Heart left ventricle (tissue), 16 donors: ENCODE results near the gene PTGDR2. TPM values are rescaled to one million over a fixed set of nuclear protein-coding genes. Genes with fewer than 3 reads are reported as not detected.
"Not testable (repeated sequence)": the region's sequence is repeated elsewhere in the genome, so short reads cannot be mapped to it uniquely, and the experiment has no call there.

Experiments used
- ATAC-seq, 4 donors: fragments of 200-7000 bp; cut with Tn5 transposase; one replicate each; pipeline ENCODE4 v1.9.1; 2020 to 2022; ENCODE audit warnings: moderate library complexity in 4 of 4, mild to moderate bottlenecking in 3 of 4, moderate number of reproducible peaks in 1 of 4
- DNase-seq, 5 donors: peaks; one replicate each; pipeline ENCODE4 v3.0.0-alpha.2; 2020
- H3K27ac ChIP-seq, 12 donors: fragments of 200-600 bp; sonication (generic) in 4 of 12; one replicate each; pipeline versions ENCODE4 v1.5.0 to v1.8.0; 2016 to 2022; ENCODE audit warnings: mild to moderate bottlenecking in 2 of 12
- H3K27me3 ChIP-seq, 9 donors: fragments of 200-600 bp; sonication (generic) in 2 of 9; one replicate each; pipeline versions ENCODE4 v1.5.1 to v1.8.0; 2016 to 2022; ENCODE audit warnings: mild to moderate bottlenecking in 3 of 9
- H3K36me3 ChIP-seq, 9 donors: fragments of 200-600 bp; sonication (generic) in 2 of 9; one replicate each; pipeline versions ENCODE4 v1.5.0 to v1.8.0; 2018 to 2022; ENCODE audit warnings: mild to moderate bottlenecking in 2 of 9
- H3K4me1 ChIP-seq, 12 donors: fragments of 200-600 bp; sonication (generic) in 4 of 12; one replicate each; pipeline versions ENCODE4 v1.5.0 to v1.8.0; 2016 to 2022; ENCODE audit warnings: mild to moderate bottlenecking in 3 of 12
- H3K4me3 ChIP-seq, 12 donors: fragments of 200-600 bp; sonication (generic) in 4 of 12; one replicate each; pipeline versions ENCODE4 v1.5.0 to v1.8.0; 2017 to 2022; ENCODE audit warnings: mild to moderate bottlenecking in 9 of 12, moderate library complexity in 4 of 12
- H3K9me3 ChIP-seq, 12 donors: fragments of 200-600 bp; sonication (generic) in 4 of 12; one replicate each; pipeline versions ENCODE4 v1.5.0 to v1.8.0; 2016 to 2022; ENCODE audit warnings: mild to moderate bottlenecking in 1 of 12
- POLR2A ChIP-seq, 2 donors: fragments of 450-650 bp; IDR thresholded peaks; one replicate each; pipeline ENCODE4 v1.6.1; 2017; ENCODE audit warnings: antibody characterized with exemption in 2 of 2, mild to moderate bottlenecking in 2 of 2, moderate library complexity in 2 of 2
- WGBS, 4 donors: extraction: QIAGEN DNeasy Blood & Tissue Kit in 2 of 4; methylation state at CpG; one replicate each; pipeline versions ENCODE4 v1.1.5 to v1.1.7; 2013 to 2018; 5-methylcytosine and 5-hydroxymethylcytosine counted together
- intact Hi-C, 10 donors: fragments of 100-400 bp; cut with DNase I; formaldehyde crosslinking; loops; one replicate each; pipeline versions ENCODE4 v1.11.1 to v1.14.2; 2022
- polyA plus RNA-seq, 2 donors: library from polyadenylated mRNA; stranded (reverse); fragments of 200-250 nt; gene quantifications; one replicate each; pipeline ENCODE4 v1.2.3, GENCODE V29; 2013
- total RNA-seq, 9 donors: library from RNA; depleted of rRNA in 2 of 9; stranded (reverse); fragments of >200 nt in 2 of 9; fragmentation: NEBNext Ultra II Directional in 3 of 9; extraction: Animal tissue kit (Norgen Biotek cat#: 25700) in 3 of 9; gene quantifications; one replicate each; pipeline versions ENCODE4 v1.1.0 to v1.2.4, GENCODE V29; 2016 to 2023
- TF ChIP-seq, protein P1 (sequence below), 12 donors: fragments of 200-600 bp; sonication (generic) in 4 of 12; IDR thresholded peaks; one replicate each; pipeline versions ENCODE4 v1.5.0 to v1.8.0; 2018 to 2022; ENCODE audit warnings: antibody characterized with exemption in 12 of 12, mild to moderate bottlenecking in 5 of 12
- donor health status: ischemic (EF 13 %, LVEDD 7.1; RV severe dilation, severe dysfunction).
- donor health status: healthy with polysubstance abuse.
- donor health status: DM: no; HTN: yes; CAD: no.
- donor health status: DM: no; HTN: no; CAD: no.
- donor health status: ischemic (EF 25% LVEDD 6.9; RV normal size, moderate dysfunction).
- donor health status: ischemic (EF 25% LVEDD 5.7; RV mildly dilated, moderate dysfunction).
- donor health status: healthy.
- donor health status: DM: yes; HTN: yes; CAD: no.
- donor health status: ischemic (EF 35%, LVEDD 5.7; RV mildly dilated, moderate dysfunction).
- donor health status: nonischemic (EF 11% LVEDD 7.7; RV severe dilation, severe dysfunction).
- donor health status: DM: yes; HTN: yes; CAD: no.
- donor health status: PGD.
- donor health status: ischemic (EF 29% LVEDD 5.4; RV normal size, mild dysfunction).
- donor health status: nonischemic (EF 23%, LVEDD 6.1; RV moderate dilation, normal function).

The PTGDR2 gene
- total and polyA plus RNA-seq, 11 donors = 0.61 to 7.9 (median 1.4) TPM

DNA sequence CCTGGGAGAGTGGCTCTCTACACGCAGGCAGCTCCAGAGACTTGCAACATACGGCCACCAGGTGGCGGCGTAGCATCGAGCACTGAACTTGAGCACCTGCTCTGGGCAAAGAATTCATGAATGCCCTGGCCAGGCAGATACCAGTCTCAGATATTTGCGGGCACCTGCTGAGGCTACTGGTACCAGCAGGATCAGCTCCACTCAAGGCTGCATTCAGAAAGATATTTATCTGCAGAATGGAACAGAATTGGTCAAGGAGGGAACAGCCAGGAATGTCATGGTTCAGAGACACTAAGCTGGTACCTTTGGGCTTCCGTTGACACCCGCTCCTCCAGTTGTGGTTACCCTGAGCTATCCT, 24.6 kb downstream of the PTGDR2 start:
- TF ChIP-seq, protein P1, sequence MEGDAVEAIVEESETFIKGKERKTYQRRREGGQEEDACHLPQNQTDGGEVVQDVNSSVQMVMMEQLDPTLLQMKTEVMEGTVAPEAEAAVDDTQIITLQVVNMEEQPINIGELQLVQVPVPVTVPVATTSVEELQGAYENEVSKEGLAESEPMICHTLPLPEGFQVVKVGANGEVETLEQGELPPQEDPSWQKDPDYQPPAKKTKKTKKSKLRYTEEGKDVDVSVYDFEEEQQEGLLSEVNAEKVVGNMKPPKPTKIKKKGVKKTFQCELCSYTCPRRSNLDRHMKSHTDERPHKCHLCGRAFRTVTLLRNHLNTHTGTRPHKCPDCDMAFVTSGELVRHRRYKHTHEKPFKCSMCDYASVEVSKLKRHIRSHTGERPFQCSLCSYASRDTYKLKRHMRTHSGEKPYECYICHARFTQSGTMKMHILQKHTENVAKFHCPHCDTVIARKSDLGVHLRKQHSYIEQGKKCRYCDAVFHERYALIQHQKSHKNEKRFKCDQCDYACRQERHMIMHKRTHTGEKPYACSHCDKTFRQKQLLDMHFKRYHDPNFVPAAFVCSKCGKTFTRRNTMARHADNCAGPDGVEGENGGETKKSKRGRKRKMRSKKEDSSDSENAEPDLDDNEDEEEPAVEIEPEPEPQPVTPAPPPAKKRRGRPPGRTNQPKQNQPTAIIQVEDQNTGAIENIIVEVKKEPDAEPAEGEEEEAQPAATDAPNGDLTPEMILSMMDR (IDR thresholded peaks at IDR 0.05) = peak; percentile 86 to 97 (median 95)
- TF ChIP-seq POLR2A (IDR thresholded peaks at IDR 0.05) = no peak
- no peaks in the 10 kb centered on the region for H3K27me3 ChIP-seq
- H3K36me3 ChIP-seq = no peaks in the 10 kb centered on the region
- peak; percentile 74 to 89 (median 85) for DNase-seq
- H3K4me1 ChIP-seq = peaks cover 0 to 18% (median 1%) of the 10 kb centered on the region in 12 donors
- peak; percentile 86 to 93 (median 90) for ATAC-seq
- no peaks in the 10 kb centered on the region for H3K9me3 ChIP-seq
- H3K27ac ChIP-seq = no peak overlapping the region
- intact Hi-C loops = loop anchor here (1.0 to 10.0 kb wide), 14 partner anchors 54 to 356 kb away; partner anchors contain the start of genes SLC15A3 (in 1 of the 10) and VPS37C (in 1 of the 10)
- no peak overlapping the region for H3K4me3 ChIP-seq
- WGBS, 4 donors = 11 to 47% (median 15%) methylated on average over 3 to 8 of the region's 8 CpGs

- H3K4me3 ChIP-seq = no peak overlapping the region
- DNase-seq = no peak
- WGBS, 4 donors = 43 to 48% (median 44%) methylated on average over 10 of the region's 10 CpGs
- intact Hi-C loops = loop anchor here (1.0 to 10.0 kb wide), 14 partner anchors 53 to 357 kb away; partner anchors contain the start of genes SLC15A3 (in 1 of the 10) and VPS37C (in 1 of the 10)
- peak in 1 of 4 donors; percentile 19 for ATAC-seq
- no peak for TF ChIP-seq POLR2A (IDR thresholded peaks at IDR 0.05)
- TF ChIP-seq, protein P1 (IDR thresholded peaks at IDR 0.05) = no peak
- H3K4me1 ChIP-seq = peaks cover 0 to 13% (median 1%) of the 10 kb centered on the region in 12 donors
- no peaks in the 10 kb centered on the region for H3K36me3 ChIP-seq
- H3K9me3 ChIP-seq = no peaks in the 10 kb centered on the region
- no peaks in the 10 kb centered on the region for H3K27me3 ChIP-seq
- H3K27ac ChIP-seq = no peak overlapping the region
Measured at GRCh38 chr11:60830478-60831142, 25.1 kb downstream of the PTGDR2 start.

DNA sequence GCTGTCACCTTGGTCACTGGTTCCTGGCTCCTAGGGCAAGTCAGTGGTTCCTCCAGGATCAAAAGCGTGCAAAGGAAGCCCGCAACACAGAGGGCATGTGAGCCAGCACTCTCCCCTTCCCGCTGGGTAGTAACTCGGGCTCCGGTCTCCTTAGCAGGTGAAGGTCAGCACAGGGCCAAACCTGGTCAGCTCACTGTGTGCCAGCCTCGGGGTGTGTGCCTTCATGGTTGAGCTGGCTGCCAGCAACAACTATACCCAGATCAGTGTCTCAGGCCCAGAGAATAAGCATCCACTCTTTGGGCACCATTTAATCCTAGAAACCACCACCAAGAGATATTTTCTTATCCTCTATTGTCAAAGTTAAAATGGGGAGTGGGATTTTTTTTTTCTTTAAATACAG, 30.0 kb downstream of the PTGDR2 start:
- Histone ChIP-seq H3K4me1 (peaks cover 0 to 3% (median 0%) of the 10 kb centered on the region in 12 donors), H3K9me3 (no peaks in the 10 kb centered on the region), H3K27ac (no peak overlapping the region), H3K36me3 (no peaks in the 10 kb centered on the region), H3K27me3 (no peaks in the 10 kb centered on the region), H3K4me3 (no peak overlapping the region)
- 68 to 95% (median 76%) methylated on average over 4 to 6 of the region's 6 CpGs for WGBS, 4 donors
- DNase-seq (no peak), ATAC-seq (no peak)
- TF ChIP-seq POLR2A (IDR thresholded peaks at IDR 0.05) = no peak
- TF ChIP-seq, protein P1 (IDR thresholded peaks at IDR 0.05) = no peak
- intact Hi-C loops = loop anchor here in 1 of 10 donors (5.0 kb wide), 1 partner anchor 38 kb away; the partner anchor contains the start of gene MS4A10

- no peak for DNase-seq
- Histone ChIP-seq H3K4me3 (no peak overlapping the region), H3K4me1 (peaks cover 0 to 3% (median 0%) of the 10 kb centered on the region in 12 donors), H3K27me3 (no peaks in the 10 kb centered on the region), H3K36me3 (no peaks in the 10 kb centered on the region), H3K27ac (no peak overlapping the region), H3K9me3 (no peaks in the 10 kb centered on the region)
- intact Hi-C loops = loop anchor here in 1 of 10 donors (5.0 kb wide), 1 partner anchor 38 kb away; the partner anchor contains the start of gene MS4A10
- no peak for ATAC-seq
- no peak for TF ChIP-seq POLR2A (IDR thresholded peaks at IDR 0.05)
- TF ChIP-seq, protein P1 (IDR thresholded peaks at IDR 0.05) = no peak
- WGBS, 4 donors = 84 to 90% (median 88%) methylated on average over 5 of the region's 5 CpGs
Measured at GRCh38 chr11:60825118-60825517, 30.6 kb downstream of the PTGDR2 start.

- H3K27me3 ChIP-seq, DNase-seq, H3K36me3 ChIP-seq, H3K27ac ChIP-seq, H3K4me3 ChIP-seq, H3K9me3 ChIP-seq, ATAC-seq, H3K4me1 ChIP-seq, intact Hi-C loops: not testable (repeated sequence)
- 90 to 99% (median 94%) methylated on average over 5 of the region's 5 CpGs for WGBS, 4 donors
Measured at GRCh38 chr11:60823745-60824306, 31.9 kb downstream of the PTGDR2 start.
